HepG2 (cell line): Measurements from ENCODE around the gene CCNA2. TPM values are rescaled to one million over a fixed set of nuclear protein-coding genes. Genes with fewer than 3 reads are reported as not detected.

Experiments used
- ATAC-seq: fragments of 200-7000 bp; cut with Tn5 transposase; 3 replicates; pipeline ENCODE4 v1.9.1; 2020; ENCODE audit warnings: mild to moderate bottlenecking, moderate library complexity
- BruUV-seq: library from RNA; stranded (reverse); fragments of 400-500 nt; replicated peaks from 2 replicates; lab custom pipeline; 2021; lab: Mats Ljungman, UMichigan
- CTCF ChIA-PET: fragments of 300-600 bp; formaldehyde crosslinking; extraction: SDS; loops from one replicate; lab custom pipeline; 2021; ENCODE audit warnings: low total read pairs, inconsistent platforms, low intra/inter-chr PET ratio; lab: Yijun Ruan, JAX
- POLR2A ChIA-PET: fragments of 350-600 bp; sonication (Branson Sonifier 250); formaldehyde crosslinking; loops from one replicate; lab custom pipeline; 2020; ENCODE audit warnings: antibody characterized with exemption, inconsistent platforms; lab: Yijun Ruan, JAX
- DNase-seq: peaks from one replicate; pipeline ENCODE4 v3.0.0-alpha.2; 2015; ENCODE audit warnings: low spot score
- FAIRE-seq: peaks from 3 replicates; lab custom pipeline; 2011; peaks lifted over from hg19 to GRCh38; lab: Jason Lieb, UNC
- H2AFZ ChIP-seq: one replicate; pipeline ENCODE4 v1.6.1; 2011; ENCODE audit warnings: low read length, inconsistent platforms
- H3K27ac ChIP-seq: fragments of 300-600 bp; 3 replicates; pipeline ENCODE4 v1.8.0; 2011; ENCODE audit warnings: mixed run types, mild to moderate bottlenecking, mixed read lengths, low read length, inconsistent platforms; ENCODE audit not compliant: insufficient read depth; ENCODE audit errors: extremely low read length
- H3K27me3 ChIP-seq, 2 experiments: fragments of 200-600 bp in 1 of 2; 2 replicates in 1 of 2; 3 replicates in 1 of 2; pipeline versions ENCODE4 v1.6.0 to v1.8.0; 2011; ENCODE audit warnings: low read length in 2 of 2, mild to moderate bottlenecking in 2 of 2, moderate library complexity in 2 of 2, inconsistent platforms in 1 of 2; ENCODE audit not compliant: insufficient read depth in 2 of 2, control insufficient read depth in 1 of 2
- H3K36me3 ChIP-seq, 2 experiments: fragments of 200-600 bp in 1 of 2; replicated peaks in 1 of 2; 2 replicates in 1 of 2; 3 replicates in 1 of 2; pipeline versions ENCODE4 v1.5.1 to v1.8.0; 2011; ENCODE audit warnings: low read length in 2 of 2, inconsistent platforms in 1 of 2; ENCODE audit not compliant: insufficient read depth in 2 of 2, control insufficient read depth in 1 of 2
- H3K4me1 ChIP-seq: 2 replicates; pipeline ENCODE4 v1.5.1; 2012; ENCODE audit warnings: low read length, inconsistent platforms; ENCODE audit not compliant: insufficient read depth
- H3K4me2 ChIP-seq: 2 replicates; pipeline ENCODE4 v1.6.0; 2011; ENCODE audit warnings: low read depth, low read length, inconsistent platforms
- H3K4me3 ChIP-seq, 3 experiments: fragments of 200-600 bp in 1 of 3; sonication (generic), shearing (Covaris generic) in 1 of 3; replicated peaks in 1 of 3; 2 replicates each; pipeline ENCODE4 v1.5.1; 2011 to 2016; ENCODE audit warnings: low read length in 3 of 3, inconsistent platforms in 2 of 3, low read depth in 2 of 3, mild to moderate bottlenecking in 2 of 3, control low read depth in 1 of 3, mixed read lengths in 1 of 3; ENCODE audit not compliant: insufficient read depth in 1 of 3
- H3K79me2 ChIP-seq: one replicate; pipeline ENCODE4 v1.6.1; 2011; ENCODE audit warnings: low read length, inconsistent platforms; ENCODE audit not compliant: insufficient read depth
- H3K9ac ChIP-seq: 2 replicates; pipeline ENCODE4 v1.6.0; 2011; ENCODE audit warnings: mild to moderate bottlenecking, low read depth, low read length, inconsistent platforms; ENCODE audit not compliant: insufficient read depth
- H3K9me3 ChIP-seq: 2 replicates; pipeline ENCODE4 v1.5.1; 2012; ENCODE audit warnings: mild to moderate bottlenecking, low read length
- H4K20me1 ChIP-seq: 2 replicates; pipeline ENCODE4 v1.6.0; 2011; ENCODE audit warnings: inconsistent platforms, mild to moderate bottlenecking, low read length, moderate library complexity; ENCODE audit not compliant: insufficient read depth
- ATF3 ChIP-seq: sonication (generic); formaldehyde crosslinking; IDR thresholded peaks from 2 replicates; pipeline ENCODE4 v1.4.0; 2020; ENCODE audit warnings: missing genetic modification reagents
- REL ChIP-seq: sonication (generic); formaldehyde crosslinking; conservative IDR thresholded peaks from 2 replicates; pipeline ENCODE4 v1.8.0; 2022; ENCODE audit warnings: mild to moderate bottlenecking, missing genetic modification reagents, moderate library complexity
- SRSF1 ChIP-seq: fragments of 200-400 bp; formaldehyde crosslinking; optimal IDR thresholded peaks from 2 replicates; pipeline ENCODE3; 2017; ENCODE audit warnings: mild to moderate bottlenecking, low read depth, low read length, moderate library complexity
- ZFP37 ChIP-seq: sonication (generic); formaldehyde crosslinking; IDR thresholded peaks from 2 replicates; pipeline ENCODE4 v1.4.0; 2020; ENCODE audit warnings: missing genetic modification reagents, borderline replicate concordance
- ZNF747 ChIP-seq: sonication (generic); formaldehyde crosslinking; IDR thresholded peaks from 2 replicates; pipeline ENCODE4 v1.8.1; 2023; ENCODE audit warnings: missing genetic modification reagents, mild to moderate bottlenecking, borderline replicate concordance
- WGBS: methylation state at CpG from one replicate; pipeline ENCODE4 v1.1.6; 2017; ENCODE audit warnings: low lambda C conversion rate; 5-methylcytosine and 5-hydroxymethylcytosine counted together
- in situ Hi-C: cut with HindIII; loops from 2 replicates; pipeline ENCODE4 v1.10.0; 2017; ENCODE audit warnings: low pct_unique_long_range_greater_than_20kb; ENCODE audit not compliant: extremely low pct_ligation_motif_present
- intact Hi-C: fragments of 100-400 bp; cut with micrococcal nuclease; formaldehyde crosslinking; loops from one replicate; pipeline ENCODE4 v1.10.0; 2022; ENCODE audit not compliant: unreplicated experiment
- polyA plus RNA-seq, 8 experiments: library from polyadenylated mRNA; depleted of rRNA in 3 of 8; stranded (reverse) in 7 of 8; unstranded in 1 of 8; fragments of >200 nt; fragmentation: Illumina TruSeq in 4 of 8; extraction: Trizol in 4 of 8; gene quantifications; 2 replicates each; pipeline versions ENCODE4 v1.2.1 to v1.2.3, GENCODE V29; 2011 to 2016; ENCODE audit warnings: low read depth in 4 of 8, missing spikeins in 1 of 8, mixed read lengths in 1 of 8; ENCODE audit not compliant: insufficient read depth in 1 of 8
- total RNA-seq, 5 experiments: library from RNA; depleted of rRNA; stranded (reverse); fragments of >200 nt; fragmentation: Illumina TruSeq; extraction: Trizol; gene quantifications; 2 replicates each; pipeline ENCODE4 v1.2.3, GENCODE V29; 2016; ENCODE audit warnings: low read depth in 1 of 5

Gene CCNA2
- total and polyA plus RNA-seq, 2 of the 13 experiments (the other 11 are each of a cell fraction or from before 2014, with no cell fraction given), result 31.3 to 105 TPM

- TF ChIP-seq ZNF747 (CRISPR knock-in tag), result peak; percentile 55; the same call in 1 of the 2 replicates
- TF ChIP-seq SRSF1, result peak; percentile 37
- TF ChIP-seq ATF3 (CRISPR knock-in tag), result no peak; the same call in 1 of the 2 replicates
- TF ChIP-seq ZFP37, result no peak
Measured at GRCh38 chr4:121869841-121870822, 46.4 kb upstream of the CCNA2 start, which contains the start of gene BBS7 (continued).

GRCh38 chr4:121863799-121864198, 40.1 kb upstream of the CCNA2 start:
- in situ Hi-C loops, result no loop called here
- DNase-seq (no peak), ATAC-seq (no peak), FAIRE-seq (no peak)
- ChIA-PET CTCF (no interaction called here), POLR2A (no interaction called here)
- Histone ChIP-seq H3K36me3 (peaks cover 2 to 7% of the 10 kb centered on the region in 2 experiments; a peak in 4 of 5 replicates), H3K9ac (no peak overlapping the region), H3K27ac (no peak overlapping the region), H3K4me1 (peaks cover 1% of the 10 kb centered on the region), H2AFZ (no peak overlapping the region), H3K4me3 (no peak overlapping the region), H3K27me3 (no peaks in the 10 kb centered on the region), H3K79me2 (no peaks in the 10 kb centered on the region), H3K4me2 (no peak overlapping the region), H4K20me1 (no peaks in the 10 kb centered on the region), H3K9me3 (no peaks in the 10 kb centered on the region)
- intact Hi-C loops, result no loop called here
- 98% methylated on average over 7 of the region's 7 CpGs for WGBS
- TF ChIP-seq REL, result no peak
- no TSS peak for BruUV-seq
